DOHH2 (cell line): ENCODE results near the gene DEF6.

Experiments used
- CTCF ChIP-seq: fragments of 200-600 bp; sonication (generic); IDR thresholded peaks from one replicate; pipeline ENCODE4 v1.5.1; 2014; ENCODE audit warnings: antibody characterized with exemption, mild to moderate bottlenecking, low read depth, low read length; ENCODE audit not compliant: poor library complexity, severe bottlenecking
- EZH2phosphoT487 ChIP-seq: fragments of 200-600 bp; sonication (generic); IDR thresholded peaks from 2 replicates; pipeline ENCODE4 v1.6.1; 2017; ENCODE audit warnings: borderline replicate concordance, mild to moderate bottlenecking, antibody characterized with exemption, low read length, moderate library complexity, mixed read lengths

- TF ChIP-seq CTCF (no peak), EZH2phosphoT487 (no peak)
These were observed 46.4 kb downstream of the DEF6 start for GRCh38 chr6:35343835-35344550.
